K562 (cell line): ENCODE measurements around the gene FARP2. TPM values are rescaled to one million over a fixed set of nuclear protein-coding genes. Genes with fewer than 3 reads are reported as not detected.
A peak's percentile ranks its signal among the peaks of the same experiment; 100 is the strongest.

Source experiments
- BHLHE40 ChIP-seq: IDR thresholded peaks from 2 replicates; pipeline ENCODE4 v1.6.1; 2011; ENCODE audit warnings: low read length, improper control_type of control experiment
- NBN ChIP-seq: fragments of 450-650 bp; IDR thresholded peaks from 2 replicates; pipeline ENCODE4 v1.6.1; 2016; ENCODE audit warnings: low read depth, mild to moderate bottlenecking
- PHF8 ChIP-seq: fragments of 200-600 bp; sonication (generic); IDR thresholded peaks from 2 replicates; pipeline ENCODE4 v1.6.1; 2012; ENCODE audit warnings: mixed run types, mild to moderate bottlenecking, inconsistent platforms, low read length, moderate library complexity, borderline replicate concordance
- POLR2A ChIP-seq: fragments of 450-650 bp; conservative IDR thresholded peaks from 2 replicates; pipeline ENCODE4 v1.6.1; 2016
- RFX5 ChIP-seq: IDR thresholded peaks from 2 replicates; pipeline ENCODE4 v1.6.1; 2011; ENCODE audit warnings: low read depth, mild to moderate bottlenecking, improper control_type of control experiment, low read length
- RNF2 ChIP-seq: sonication (generic); IDR thresholded peaks from 2 replicates; pipeline ENCODE4 v1.6.1; 2016
- SIN3A ChIP-seq, 2 experiments: fragments of 150-350 bp in 1 of 2; IDR thresholded peaks; 2 replicates each; pipeline ENCODE4 v1.6.1; 2011 to 2016; ENCODE audit warnings: borderline replicate concordance in 2 of 2, low read depth in 2 of 2, low read length in 2 of 2, mild to moderate bottlenecking in 2 of 2, moderate library complexity in 2 of 2; ENCODE audit not compliant: control insufficient read depth in 1 of 2
- polyA plus RNA-seq, 8 experiments: library from polyadenylated mRNA; depleted of rRNA in 4 of 8; stranded (reverse) in 5 of 8; unstranded in 3 of 8; fragments of >200 nt; fragmentation: Nextera tagmentation in 2 of 8; fragmentation: Illumina TruSeq in 1 of 8; extraction: Ambion mirVana in 2 of 8; extraction: Trizol in 1 of 8; gene quantifications; 2 replicates each; pipeline versions ENCODE4 v1.2.1 to v1.2.3, GENCODE V29; 2011 to 2014; ENCODE audit warnings: inconsistent platforms in 1 of 8, missing spikeins in 1 of 8
- total RNA-seq, 7 experiments: library from RNA; depleted of rRNA in 6 of 7; stranded (reverse); fragments of >200 nt in 6 of 7; fragmentation: Illumina TruSeq in 2 of 7; extraction: Trizol in 2 of 7; gene quantifications; 2 replicates each; pipeline versions ENCODE4 v1.2.1 to v1.2.3, GENCODE V29; 2011 to 2021; ENCODE audit warnings: low replicate concordance in 1 of 7
- TF ChIP-seq, protein P1 (sequence below), 2 experiments: fragments of 450-650 bp; IDR thresholded peaks; 2 replicates each; pipeline ENCODE4 v1.6.1; 2018; ENCODE audit warnings: mild to moderate bottlenecking in 2 of 2, low read depth in 1 of 2; ENCODE audit not compliant: partially characterized antibody in 2 of 2
- TF ChIP-seq, protein P2 (sequence below), 2 experiments: fragments of 450-650 bp; IDR thresholded peaks; 2 replicates each; pipeline ENCODE4 v1.6.1; 2016; ENCODE audit warnings: mild to moderate bottlenecking in 2 of 2, borderline replicate concordance in 1 of 2, low read depth in 1 of 2, moderate library complexity in 1 of 2
- TF ChIP-seq, protein P3 (sequence below): IDR thresholded peaks from 2 replicates; pipeline ENCODE4 v1.6.1; 2014; ENCODE audit warnings: antibody characterized with exemption
- TF ChIP-seq, protein P4 (sequence below): fragments of 200-800 bp; sonication (Bioruptor generic); IDR thresholded peaks from 2 replicates; pipeline ENCODE4 v1.6.1; 2017; ENCODE audit warnings: missing genetic modification characterization, missing compliant biosample characterization

Gene FARP2
- total and polyA plus RNA-seq, 9 of the 15 experiments (the other 6 are each of a cell fraction or from before 2014, with no cell fraction given), result 4.1 to 38.1 (median 21.1) TPM

DNA sequence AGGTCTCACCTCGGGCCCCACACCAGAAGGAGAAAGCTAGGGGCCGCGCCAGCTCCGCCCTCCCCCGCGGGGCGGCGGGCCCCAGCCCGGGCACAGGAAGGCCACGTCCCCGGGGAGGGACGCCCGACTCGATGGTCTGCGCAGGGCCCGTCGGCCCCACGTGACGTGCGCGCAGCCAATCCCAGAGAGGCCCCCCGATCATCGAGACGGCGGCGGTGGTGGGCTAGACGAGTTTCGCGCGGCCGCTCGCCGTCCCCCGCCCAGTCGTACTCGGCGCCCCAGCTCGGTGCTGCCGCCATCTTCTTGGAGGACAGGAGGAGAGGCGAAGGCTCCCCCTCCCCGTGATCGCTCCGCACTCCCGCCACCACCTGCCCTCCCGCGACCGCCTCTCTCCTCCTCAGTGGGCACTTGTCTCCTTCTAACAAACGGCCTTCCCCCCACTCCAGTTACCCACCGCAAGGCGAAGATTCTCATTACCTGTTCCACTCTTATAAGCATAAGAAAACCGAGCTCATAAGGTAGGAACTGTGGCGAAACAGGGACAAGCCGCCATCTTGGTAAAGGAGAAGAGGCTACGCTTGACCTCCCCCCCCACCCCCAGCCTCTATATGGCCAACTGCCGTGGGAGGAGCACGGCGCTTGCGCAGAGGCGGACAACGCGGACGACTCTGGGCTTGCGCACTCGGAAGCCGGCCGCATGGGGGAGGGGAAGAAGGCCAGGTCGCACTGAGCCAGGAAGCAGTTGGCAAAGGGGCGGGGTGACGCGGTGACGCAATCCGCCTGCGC, 40.8 kb upstream of the FARP2 start, which contains the start of gene HDLBP (continued):
- TF ChIP-seq, protein P1, sequence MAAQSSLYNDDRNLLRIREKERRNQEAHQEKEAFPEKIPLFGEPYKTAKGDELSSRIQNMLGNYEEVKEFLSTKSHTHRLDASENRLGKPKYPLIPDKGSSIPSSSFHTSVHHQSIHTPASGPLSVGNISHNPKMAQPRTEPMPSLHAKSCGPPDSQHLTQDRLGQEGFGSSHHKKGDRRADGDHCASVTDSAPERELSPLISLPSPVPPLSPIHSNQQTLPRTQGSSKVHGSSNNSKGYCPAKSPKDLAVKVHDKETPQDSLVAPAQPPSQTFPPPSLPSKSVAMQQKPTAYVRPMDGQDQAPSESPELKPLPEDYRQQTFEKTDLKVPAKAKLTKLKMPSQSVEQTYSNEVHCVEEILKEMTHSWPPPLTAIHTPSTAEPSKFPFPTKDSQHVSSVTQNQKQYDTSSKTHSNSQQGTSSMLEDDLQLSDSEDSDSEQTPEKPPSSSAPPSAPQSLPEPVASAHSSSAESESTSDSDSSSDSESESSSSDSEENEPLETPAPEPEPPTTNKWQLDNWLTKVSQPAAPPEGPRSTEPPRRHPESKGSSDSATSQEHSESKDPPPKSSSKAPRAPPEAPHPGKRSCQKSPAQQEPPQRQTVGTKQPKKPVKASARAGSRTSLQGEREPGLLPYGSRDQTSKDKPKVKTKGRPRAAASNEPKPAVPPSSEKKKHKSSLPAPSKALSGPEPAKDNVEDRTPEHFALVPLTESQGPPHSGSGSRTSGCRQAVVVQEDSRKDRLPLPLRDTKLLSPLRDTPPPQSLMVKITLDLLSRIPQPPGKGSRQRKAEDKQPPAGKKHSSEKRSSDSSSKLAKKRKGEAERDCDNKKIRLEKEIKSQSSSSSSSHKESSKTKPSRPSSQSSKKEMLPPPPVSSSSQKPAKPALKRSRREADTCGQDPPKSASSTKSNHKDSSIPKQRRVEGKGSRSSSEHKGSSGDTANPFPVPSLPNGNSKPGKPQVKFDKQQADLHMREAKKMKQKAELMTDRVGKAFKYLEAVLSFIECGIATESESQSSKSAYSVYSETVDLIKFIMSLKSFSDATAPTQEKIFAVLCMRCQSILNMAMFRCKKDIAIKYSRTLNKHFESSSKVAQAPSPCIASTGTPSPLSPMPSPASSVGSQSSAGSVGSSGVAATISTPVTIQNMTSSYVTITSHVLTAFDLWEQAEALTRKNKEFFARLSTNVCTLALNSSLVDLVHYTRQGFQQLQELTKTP (IDR thresholded peaks at IDR 0.05; ENCODE audit: low read depth in 1 of 2, partially characterized antibody in 2 of 2), result peak in 1 of 2 experiments; percentile 75
- TF ChIP-seq RFX5, result no peak
- TF ChIP-seq, protein P2, sequence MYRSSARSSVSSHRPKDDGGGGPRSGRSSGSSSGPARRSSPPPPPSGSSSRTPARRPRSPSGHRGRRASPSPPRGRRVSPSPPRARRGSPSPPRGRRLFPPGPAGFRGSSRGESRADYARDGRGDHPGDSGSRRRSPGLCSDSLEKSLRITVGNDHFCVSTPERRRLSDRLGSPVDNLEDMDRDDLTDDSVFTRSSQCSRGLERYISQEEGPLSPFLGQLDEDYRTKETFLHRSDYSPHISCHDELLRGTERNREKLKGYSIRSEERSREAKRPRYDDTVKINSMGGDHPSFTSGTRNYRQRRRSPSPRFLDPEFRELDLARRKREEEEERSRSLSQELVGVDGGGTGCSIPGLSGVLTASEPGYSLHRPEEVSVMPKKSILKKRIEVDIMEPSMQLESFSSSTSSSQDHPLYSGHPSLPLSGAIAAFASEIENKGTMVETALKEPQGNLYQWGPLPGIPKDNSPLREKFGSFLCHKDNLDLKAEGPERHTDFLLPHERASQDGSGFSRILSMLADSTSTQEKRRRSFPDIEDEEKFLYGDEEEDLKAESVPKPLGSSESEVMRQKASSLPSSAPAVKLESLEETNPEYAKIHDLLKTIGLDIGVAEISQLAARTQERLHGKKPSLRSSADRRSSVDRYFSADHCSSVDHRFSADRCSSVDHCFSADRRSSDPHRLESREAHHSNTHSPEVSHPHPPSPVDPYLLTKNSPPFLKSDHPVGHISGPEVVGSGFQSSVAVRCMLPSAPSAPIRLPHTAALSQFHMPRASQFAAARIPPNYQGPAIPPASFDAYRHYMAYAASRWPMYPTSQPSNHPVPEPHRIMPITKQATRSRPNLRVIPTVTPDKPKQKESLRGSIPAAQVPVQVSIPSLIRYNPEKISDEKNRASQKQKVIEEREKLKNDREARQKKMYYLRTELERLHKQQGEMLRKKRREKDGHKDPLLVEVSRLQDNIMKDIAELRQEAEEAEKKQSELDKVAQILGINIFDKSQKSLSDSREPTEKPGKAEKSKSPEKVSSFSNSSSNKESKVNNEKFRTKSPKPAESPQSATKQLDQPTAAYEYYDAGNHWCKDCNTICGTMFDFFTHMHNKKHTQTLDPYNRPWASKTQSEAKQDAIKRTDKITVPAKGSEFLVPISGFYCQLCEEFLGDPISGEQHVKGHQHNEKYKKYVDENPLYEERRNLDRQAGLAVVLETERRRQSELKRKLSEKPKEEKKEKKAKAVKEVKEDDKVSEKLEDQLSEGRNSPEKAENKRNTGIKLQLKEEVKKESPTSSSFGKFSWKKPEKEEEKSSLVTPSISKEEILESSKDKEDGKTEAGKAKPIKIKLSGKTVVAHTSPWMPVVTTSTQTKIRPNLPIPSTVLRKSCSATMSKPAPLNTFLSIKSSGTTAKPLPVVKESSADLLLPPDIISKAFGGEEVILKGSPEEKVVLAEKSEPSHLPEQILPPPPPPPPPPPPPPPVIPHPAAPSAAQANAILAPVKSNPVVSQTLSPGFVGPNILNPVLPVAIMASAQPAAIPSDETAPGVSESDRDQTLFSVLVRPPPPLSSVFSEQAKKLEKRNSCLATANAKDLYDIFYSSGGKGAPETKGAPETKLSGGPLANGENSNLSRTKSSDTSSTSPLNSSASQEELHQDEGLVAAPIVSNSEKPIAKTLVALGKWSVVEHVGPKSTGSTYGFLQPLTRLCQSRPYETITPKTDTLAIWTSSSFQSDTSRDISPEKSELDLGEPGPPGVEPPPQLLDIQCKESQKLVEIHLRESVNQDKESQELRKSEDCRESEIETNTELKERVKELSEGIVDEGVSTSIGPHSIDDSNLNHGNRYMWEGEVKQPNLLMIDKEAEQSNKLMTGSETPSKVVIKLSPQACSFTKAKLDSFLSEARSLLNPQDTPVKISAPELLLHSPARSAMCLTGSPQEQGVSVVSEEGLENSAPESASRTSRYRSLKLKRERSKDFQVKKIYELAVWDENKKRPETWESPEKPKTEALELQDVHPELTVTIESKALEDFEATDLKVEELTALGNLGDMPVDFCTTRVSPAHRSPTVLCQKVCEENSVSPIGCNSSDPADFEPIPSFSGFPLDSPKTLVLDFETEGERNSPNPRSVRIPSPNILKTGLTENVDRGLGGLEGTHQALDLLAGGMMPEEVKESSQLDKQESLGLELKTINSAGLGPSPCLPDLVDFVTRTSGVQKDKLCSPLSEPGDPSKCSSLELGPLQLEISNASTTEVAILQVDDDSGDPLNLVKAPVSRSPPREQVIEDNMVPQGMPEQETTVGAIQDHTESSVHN (IDR thresholded peaks at IDR 0.05; ENCODE audit: borderline replicate concordance in 1 of 2, low read depth in 1 of 2), result no peak
- TF ChIP-seq NBN, result 0 out of 2 replicates have a peak, but pooled peaks have one; percentile 45
- TF ChIP-seq POLR2A, result peak; percentile 92
- TF ChIP-seq RNF2, result 0 out of 2 replicates have a peak, but pooled peaks have one; percentile 2
- TF ChIP-seq PHF8, result peak; percentile 72
- TF ChIP-seq, protein P3, sequence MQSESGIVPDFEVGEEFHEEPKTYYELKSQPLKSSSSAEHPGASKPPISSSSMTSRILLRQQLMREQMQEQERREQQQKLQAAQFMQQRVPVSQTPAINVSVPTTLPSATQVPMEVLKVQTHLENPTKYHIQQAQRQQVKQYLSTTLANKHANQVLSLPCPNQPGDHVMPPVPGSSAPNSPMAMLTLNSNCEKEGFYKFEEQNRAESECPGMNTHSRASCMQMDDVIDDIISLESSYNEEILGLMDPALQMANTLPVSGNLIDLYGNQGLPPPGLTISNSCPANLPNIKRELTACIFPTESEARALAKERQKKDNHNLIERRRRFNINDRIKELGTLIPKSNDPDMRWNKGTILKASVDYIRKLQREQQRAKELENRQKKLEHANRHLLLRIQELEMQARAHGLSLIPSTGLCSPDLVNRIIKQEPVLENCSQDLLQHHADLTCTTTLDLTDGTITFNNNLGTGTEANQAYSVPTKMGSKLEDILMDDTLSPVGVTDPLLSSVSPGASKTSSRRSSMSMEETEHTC, result no peak
- TF ChIP-seq SIN3A (IDR thresholded peaks at IDR 0.05; ENCODE audit: borderline replicate concordance in 2 of 2, control insufficient read depth in 1 of 2, low read depth in 2 of 2, low read length in 2 of 2), result peak in 1 of 2 experiments; percentile 64; a peak in 1 of 4 replicates
- TF ChIP-seq BHLHE40, result peak; percentile 46
- TF ChIP-seq, protein P4, sequence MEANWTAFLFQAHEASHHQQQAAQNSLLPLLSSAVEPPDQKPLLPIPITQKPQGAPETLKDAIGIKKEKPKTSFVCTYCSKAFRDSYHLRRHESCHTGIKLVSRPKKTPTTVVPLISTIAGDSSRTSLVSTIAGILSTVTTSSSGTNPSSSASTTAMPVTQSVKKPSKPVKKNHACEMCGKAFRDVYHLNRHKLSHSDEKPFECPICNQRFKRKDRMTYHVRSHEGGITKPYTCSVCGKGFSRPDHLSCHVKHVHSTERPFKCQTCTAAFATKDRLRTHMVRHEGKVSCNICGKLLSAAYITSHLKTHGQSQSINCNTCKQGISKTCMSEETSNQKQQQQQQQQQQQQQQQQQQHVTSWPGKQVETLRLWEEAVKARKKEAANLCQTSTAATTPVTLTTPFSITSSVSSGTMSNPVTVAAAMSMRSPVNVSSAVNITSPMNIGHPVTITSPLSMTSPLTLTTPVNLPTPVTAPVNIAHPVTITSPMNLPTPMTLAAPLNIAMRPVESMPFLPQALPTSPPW (CRISPR knock-in tag), result peak; percentile 87
